GM18498 (cell line): ENCODE data around the gene TRAF2.
"Not testable (repeated sequence)": the region's sequence is repeated elsewhere in the genome, so short reads cannot be mapped to it uniquely, and the experiment has no call there.

Source experiments
- ATAC-seq: cut with Tn5 transposase; IDR thresholded peaks from one replicate; pipeline ENCODE4 v1.9.1; 2021; ENCODE audit warnings: mild to moderate bottlenecking, moderate library complexity; ENCODE audit not compliant: unreplicated experiment

TRAF2 gene, protein sequence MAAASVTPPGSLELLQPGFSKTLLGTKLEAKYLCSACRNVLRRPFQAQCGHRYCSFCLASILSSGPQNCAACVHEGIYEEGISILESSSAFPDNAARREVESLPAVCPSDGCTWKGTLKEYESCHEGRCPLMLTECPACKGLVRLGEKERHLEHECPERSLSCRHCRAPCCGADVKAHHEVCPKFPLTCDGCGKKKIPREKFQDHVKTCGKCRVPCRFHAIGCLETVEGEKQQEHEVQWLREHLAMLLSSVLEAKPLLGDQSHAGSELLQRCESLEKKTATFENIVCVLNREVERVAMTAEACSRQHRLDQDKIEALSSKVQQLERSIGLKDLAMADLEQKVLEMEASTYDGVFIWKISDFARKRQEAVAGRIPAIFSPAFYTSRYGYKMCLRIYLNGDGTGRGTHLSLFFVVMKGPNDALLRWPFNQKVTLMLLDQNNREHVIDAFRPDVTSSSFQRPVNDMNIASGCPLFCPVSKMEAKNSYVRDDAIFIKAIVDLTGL

DNA sequence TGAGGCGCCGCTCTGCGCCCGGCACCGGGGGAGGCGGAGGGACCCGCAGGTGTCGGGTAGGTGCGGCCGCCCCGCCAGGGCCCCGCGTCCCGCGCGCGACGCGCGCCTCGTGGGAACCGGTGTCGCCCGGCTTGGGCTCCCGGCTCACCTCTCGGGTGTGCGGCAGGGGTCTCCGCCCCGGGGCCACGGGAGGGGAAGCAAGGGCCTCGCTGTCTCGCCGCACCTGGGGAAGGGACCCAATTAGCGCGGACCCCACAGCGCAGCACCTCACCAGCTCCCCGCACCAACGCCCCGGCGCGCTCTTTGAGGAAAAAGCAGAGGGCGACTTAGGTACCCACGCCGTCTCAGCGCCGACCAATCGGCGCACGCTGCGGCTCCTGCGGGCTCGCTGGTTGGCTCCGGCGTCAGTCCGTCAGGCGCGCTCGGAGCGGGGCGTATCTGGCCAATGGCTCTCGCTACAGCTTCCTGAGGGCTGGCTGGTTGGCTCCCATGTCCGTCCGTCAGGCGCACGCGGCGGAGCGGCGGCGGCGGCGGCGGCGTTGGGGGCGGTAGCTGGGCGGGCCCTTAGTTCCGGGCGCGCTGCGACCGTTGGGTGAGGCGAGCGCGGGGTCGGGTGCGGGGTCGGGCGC is at the start of gene TRAF2:
TSS of gene TRAF2 (plus strand) at position 567 of the 629 bp plus-strand sequence. CDS start 12,225 bp downstream, outside the sequence.
- peak; percentile 87 for ATAC-seq

DNA sequence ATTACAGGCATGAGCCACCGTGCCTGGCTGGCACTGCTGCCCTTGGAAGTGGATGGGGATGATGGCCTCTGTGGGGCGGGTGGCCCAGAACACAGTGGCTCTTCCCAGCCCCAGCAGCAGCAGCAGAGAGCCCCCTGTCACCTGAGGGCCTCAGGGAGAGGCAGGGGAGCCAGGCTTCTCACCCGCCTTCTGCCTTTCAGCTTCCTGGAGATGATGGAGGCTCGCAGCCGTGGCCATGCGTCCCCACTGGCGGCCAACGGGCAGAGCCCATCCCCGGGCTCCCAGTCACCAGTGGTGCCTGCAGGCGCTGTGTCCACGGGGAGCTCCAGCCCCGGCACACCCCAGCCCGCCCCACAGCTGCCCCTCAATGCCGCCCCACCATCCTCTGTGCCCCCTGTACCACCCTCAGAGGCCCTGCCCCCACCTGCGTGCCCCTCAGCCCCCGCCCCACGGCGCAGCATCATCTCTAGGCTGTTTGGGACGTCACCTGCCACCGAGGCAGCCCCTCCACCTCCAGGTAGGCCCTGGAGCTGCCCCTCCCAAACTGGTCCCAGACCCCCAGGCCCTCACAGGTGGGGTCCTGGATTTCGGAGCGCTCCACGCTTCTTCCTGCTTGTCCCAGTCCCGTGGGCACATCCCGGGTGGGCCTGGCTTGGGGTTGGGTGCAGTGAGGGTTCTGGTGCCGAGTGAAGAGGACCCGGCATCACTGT is 49.0 kb upstream of the TRAF2 start:
- no peak for ATAC-seq

DNA sequence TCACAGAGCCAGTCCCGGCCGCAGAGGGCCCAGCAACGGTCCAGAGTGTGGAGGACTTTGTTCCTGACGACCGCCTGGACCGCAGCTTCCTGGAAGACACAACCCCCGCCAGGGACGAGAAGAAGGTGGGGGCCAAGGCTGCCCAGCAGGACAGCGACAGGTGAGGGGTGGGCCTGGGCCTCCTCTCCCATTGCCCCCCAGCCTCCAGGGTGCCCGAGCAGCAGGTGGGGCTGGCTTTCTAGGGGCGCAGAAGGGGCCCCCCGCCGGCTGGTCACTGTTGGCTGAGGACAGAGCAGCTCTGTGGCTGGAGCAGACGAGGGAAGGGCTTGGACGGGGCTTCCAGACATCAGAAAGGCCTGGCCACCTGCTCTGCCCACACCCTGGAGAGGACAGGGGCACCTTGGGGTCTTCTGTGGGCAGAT is 48.4 kb upstream of the TRAF2 start:
- ATAC-seq: not testable (repeated sequence)

DNA sequence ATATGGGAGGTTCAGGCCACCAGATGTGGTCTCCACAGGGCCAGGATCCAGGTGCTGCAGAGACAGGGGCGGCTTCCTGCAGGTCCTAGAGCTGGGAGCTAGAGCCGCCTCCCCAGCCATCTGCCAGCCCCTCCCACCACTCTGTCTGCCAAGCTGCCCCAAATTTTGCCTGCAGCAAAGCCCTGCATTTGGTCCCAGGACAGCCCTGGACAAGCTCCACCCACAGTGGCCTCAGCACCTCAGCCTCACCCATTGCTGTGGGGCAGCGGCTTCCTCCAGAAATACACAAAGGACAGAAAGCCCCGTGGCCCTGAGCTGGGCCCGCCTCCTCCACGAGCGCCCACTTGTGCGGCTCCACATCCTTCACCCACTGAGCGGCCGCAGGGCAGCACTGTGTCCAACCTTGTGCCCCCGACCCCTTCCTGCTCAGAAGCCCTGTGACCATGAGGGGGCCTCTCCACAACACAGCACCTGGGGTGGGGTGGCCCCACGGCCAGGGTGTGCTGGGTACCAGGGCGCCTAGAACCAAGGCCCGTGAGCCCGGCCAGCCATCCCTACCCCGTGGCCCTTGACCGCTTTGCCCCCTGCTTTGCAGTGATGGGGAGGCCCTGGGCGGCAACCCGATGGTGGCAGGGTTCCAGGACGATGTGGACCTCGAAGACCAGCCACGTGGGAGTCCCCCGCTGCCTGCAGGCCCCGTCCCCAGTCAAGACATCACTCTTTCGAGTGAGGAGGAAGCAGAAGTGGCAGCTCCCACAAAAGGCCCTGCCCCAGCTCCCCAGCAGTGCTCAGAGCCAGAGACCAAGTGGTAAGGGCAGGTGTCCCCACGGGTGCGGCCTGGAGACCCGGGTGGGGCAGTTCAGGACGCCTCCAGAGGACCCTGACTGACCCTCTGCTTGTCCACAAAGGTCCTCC is 47.7 kb upstream of the TRAF2 start:
- ATAC-seq: no peak

DNA sequence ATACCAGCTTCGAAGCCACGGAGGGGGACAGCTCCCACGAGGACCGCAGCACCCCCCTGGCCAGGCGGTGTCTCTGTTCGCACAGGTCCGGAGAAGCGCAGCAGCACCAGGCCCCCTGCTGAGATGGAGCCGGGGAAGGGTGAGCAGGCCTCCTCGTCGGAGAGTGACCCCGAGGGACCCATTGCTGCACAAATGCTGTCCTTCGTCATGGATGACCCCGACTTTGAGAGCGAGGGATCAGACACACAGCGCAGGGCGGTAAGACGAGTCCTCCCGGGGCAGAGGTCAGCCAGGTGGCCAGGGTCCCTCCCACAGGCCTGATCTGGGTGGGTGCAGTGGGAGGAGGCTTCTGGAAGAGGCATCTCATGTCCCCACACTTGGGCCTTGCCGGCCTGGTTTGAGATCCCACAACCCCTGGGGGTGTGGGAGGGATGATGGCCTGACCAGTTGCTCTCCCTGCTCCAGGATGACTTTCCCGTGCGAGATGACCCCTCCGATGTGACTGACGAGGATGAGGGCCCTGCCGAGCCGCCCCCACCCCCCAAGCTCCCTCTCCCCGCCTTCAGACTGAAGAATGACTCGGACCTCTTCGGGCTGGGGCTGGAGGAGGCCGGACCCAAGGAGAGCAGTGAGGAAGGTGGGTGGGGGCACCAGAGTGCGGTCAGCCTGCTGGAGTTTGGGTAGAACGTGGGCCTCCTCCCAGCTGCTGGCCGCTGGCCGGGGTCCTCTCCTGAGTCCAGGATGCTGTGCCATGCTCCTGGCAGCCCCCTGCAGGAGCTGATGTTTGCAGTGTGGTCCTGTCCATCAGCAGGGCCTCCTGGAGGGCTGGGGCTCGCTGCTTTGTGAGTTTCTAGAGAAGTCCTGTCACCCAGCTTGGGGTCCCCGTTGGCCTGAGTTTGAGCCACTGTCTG is 46.8 kb upstream of the TRAF2 start:
- no peak for ATAC-seq

DNA sequence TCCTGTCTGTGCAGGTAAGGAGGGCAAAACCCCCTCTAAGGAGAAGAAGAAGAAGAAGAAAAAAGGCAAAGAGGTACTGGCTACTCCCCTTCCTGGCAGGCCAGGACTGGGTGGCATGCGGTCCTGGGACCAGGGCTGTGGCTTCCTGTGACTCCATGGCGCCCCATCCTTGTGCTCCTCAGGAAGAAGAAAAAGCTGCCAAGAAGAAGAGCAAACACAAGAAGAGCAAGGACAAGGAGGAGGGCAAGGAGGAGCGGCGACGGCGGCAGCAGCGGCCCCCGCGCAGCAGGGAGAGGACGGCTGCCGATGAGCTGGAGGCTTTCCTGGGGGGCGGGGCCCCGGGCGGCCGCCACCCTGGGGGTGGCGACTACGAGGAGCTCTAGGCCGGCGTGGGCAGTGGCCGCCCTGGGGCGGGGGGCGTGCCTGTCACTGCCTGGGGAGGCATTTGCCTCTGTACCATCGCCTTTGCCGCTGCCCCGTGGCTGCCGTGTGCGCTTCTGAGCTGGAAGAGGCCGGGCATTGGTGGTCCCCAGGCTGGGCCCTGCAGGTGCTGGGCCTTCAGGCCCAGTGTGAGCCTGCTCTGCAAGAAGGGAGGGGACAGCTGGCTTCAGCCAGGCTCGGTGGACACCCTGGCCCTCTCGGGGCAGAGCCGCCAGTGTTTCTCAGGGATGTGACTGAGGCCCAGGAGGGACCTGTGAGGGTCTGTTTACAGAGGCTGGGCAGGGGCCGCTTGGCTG is 46.0 kb upstream of the TRAF2 start:
- no peak for ATAC-seq

DNA sequence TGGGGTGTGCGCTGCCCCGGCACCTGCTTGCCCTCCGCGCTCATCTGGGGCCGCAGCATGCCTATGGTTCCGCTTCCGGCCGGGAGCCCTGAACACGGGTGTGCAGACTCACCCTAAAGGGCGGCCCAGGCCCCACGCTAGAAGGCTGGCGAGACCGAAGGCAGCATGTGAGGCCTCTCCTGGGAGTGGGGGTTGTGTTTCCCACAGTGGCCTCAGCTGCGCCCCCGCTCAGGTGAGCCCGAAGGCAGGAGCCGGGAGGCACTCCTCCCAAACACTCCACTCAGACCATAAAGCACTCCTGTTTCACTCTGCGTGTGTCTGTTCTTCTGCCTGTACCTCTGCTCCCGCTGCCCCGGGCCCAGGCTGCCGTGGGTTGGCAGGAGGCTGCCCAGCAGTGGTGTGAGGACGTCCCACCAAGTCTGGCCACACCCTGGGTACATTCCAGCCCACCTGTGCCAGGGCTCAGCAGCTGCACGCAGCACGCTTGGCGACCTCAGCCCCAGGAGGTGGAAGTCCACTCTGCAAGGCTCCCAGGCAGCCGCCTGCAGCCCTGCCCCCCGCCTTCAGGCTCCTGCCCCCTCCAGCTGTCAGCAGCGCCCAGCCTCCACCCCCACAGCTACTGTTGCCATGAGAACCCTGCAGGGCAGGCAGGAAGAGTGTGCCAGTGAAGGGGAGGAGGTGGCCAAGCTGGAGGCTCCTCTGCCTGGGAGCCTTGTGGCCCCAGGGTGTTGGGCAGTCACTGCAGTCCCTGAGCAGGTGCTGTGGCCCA is 45.3 kb upstream of the TRAF2 start:
- ATAC-seq: no peak

DNA sequence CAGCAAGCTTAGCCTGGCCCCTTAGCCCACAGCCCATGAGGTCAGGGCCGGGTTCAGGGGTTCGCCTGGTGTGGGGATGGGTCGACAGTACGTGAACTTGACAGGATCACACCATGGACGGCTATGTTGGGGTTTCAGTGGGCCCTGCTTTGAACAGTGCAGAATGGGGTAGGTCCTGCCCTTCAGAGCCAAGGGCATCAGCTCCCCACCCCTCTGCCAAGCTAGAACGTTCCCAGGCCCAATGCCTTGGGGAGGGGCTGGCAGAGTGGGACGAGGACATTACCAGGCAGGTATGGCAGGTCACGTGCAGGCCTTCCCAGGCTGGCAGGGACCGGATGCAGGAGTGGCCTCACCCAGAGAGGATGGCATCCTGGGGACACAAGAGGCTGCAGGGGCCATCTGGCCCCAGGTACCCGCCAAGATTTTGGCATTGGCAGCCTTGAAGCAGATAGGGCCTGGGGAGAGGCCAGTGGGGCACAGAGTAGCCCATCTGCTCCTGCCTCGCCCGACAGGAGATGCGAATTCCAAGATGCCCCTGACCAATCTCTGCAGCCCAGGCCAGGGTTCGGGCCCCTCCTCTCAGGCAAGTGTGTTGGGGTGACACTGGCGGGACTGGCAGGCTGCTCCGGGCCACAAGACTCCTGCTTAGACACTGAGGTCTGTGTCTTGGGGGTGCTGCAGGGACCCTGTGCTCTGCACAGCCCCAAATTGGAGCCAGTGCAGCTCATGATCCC is 44.5 kb upstream of the TRAF2 start:
- not testable (repeated sequence) for ATAC-seq

DNA sequence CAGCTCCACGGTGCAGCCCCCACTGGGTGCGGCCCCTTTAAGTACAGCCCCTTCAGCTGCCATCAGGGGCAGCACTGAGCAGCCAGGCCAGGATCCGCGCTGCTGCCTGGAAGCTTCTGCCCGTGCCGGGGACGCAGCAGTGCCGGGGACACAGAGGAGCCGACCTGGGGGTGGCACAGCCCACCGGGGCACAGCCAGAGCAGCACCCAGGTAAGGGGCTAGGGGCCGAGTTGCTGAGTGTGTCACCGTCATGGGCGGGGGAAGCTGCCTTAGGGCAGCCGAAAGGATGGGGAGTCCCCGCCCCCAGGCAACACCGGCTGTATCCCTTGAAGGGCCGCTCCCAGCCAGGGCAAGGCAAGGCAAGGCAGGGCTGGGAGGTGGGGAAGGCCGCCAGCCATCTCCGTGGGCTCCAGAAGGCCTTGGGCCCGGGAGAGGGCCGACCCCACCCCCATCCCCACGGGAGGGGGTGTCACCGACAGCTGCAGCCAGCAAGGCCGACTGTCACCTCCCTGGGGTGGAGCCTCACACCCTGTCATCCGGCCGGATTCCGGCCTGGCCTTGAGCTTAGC is 43.9 kb upstream of the TRAF2 start, which contains the start of gene AJM1:
TSS of gene AJM1 (plus strand) at position 99 of the 569 bp plus-strand sequence. CDS start 1,937 bp downstream, outside the sequence.
- ATAC-seq: peak; percentile 76

DNA sequence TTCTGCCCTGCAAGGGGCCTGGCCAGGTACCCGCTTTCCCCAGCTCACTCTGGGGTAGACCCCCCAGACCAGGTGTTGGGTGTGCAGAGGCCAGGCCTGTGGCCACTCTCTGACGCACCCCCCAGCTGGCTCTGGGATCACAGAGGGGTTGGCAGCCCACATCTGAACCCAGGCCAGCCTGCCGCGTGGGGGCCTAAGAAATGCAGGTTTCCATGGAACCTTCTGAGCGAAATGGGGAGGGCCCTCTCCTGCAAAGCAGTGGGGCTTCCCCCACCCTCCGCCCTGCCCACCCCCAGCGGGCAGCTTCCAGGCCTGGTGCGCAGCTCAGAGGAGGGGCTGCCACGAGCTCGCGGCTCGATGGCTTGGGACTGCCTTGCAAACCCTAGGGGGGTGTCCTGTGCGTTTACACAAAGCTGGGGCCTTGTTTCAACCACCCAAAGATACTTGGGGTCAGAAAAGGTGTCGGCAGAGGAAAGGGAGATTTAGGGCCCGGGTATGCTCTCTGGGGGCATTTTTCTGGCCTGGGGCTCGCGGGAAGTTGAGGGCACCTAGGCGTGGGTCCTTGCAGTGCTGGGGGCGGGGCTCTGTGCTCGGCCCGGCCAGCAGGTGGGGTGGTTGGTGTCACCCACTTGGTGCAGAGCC is 43.0 kb upstream of the TRAF2 start:
- not testable (repeated sequence) for ATAC-seq

DNA sequence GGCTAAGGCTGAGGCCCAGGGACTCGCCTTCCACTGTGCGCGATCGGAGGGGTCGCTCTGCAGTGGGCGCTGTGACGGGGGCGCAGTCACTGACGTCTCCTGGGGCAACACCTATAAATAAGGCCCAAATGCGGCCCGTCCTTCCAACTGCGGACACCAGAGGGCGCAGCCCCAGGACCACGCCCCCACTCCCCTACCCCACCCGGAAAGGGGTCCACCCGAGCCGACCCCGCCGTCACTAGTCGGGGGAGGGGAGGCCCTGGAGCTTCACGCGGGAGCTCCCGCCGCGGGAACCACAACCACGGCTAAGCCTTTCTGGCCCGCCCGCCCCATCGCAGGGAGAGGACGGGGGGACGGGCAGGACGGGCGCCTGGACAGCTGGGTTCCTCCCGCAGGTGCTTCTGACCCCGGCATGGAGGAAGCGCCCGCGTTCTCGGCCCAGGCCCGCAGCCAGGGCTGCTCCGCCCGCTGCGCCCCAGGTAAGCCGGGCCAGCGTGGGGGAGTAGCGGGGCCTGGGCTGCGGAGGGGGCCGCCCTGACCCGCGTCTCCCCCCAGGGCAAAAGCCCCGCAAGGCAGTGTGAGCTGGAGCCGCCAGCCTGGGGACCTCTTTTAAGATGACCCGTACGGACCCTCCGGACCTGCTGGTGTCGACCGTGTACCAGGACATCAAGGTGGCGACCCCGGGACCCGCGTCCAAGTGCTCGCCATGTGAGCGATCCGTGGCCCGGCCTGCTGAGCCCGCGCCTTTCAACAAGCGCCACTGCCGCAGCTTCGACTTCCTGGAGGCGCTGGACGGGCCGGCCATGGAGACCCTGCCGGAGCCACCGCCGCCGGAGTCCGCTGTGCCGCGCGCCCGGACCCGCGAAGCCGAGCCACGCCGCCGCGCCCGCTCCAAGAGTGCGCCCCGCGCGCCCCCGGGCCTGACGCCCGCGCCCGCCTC is 42.2 kb upstream of the TRAF2 start:
- not testable (repeated sequence) for ATAC-seq

DNA sequence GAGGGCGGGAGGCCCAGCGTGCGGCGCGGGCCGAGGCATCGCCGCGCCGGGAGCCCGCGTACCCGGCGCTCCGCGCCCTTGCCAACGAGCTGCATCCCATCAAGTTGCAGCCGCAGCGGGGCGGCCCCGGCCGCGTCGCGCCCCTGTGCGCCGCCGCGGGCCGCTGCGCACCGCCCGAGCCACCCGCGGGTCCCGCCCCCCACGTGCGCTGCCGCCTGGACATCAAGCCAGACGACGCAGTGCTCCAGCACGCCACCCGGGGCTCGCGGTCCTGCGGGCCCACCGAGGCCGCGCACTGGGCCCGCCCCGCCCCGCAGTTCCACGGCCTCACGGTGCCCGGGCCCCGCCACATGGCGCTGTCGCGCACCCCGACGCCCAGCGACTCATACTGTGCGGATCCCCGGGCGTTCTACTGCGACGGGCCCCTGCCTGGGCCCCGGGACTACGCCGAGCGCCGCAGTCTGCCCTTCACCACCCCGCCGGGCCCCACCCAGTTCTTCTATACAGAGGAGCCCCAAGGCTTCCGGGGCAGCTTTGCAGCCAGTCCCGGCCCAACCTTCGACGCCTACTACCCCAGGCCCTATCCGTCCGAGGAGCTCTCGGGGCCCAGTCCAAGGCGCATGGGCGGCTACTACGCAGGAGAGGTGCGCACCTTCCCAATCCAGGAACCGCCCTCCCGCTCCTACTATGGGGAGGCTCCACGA is 41.4 kb upstream of the TRAF2 start:
- no peak for ATAC-seq

DNA sequence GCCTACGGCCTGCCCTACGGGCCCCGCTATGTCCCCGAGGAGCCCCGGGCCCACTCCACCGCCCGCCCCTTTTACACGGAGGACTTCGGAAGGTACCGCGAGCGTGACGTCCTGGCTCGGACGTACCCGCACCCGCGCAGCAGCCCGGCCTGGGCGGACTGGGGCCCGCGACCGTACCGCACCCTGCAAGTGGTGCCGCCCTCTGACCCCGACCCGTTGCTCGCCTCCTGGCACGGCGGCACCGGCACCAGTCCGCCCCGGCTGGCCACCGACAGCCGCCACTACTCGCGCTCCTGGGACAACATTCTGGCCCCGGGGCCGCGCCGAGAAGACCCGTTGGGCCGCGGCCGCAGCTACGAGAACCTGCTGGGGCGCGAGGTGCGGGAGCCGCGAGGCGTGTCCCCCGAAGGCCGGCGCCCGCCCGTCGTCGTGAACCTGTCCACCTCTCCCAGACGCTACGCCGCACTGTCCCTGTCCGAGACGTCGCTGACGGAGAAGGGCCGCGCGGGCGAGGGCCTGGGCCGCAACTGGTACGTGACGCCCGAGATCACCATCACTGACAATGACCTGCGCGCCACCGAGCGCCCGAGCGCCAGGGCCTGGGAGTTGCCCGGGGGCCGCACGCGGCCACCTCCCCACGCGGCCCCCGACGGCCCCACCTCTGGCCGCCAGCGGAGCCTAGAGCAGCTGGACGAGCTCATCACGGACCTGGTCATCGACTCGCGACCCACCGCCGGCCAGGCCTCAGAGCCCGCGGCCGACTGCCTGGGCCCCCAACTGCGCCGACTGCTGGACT is 40.7 kb upstream of the TRAF2 start:
- ATAC-seq: no peak
